Esophagus mucosa (tissue), 1 donor: ENCODE measurements around the gene ASGR2. TPM values are rescaled to one million over a fixed set of nuclear protein-coding genes. Genes with fewer than 3 reads are reported as not detected.
A peak's percentile ranks its signal among the peaks of the same experiment; 100 is the strongest.
"Not testable (repeated sequence)": the region's sequence is repeated elsewhere in the genome, so short reads cannot be mapped to it uniquely, and the experiment has no call there.

Experiments
- ATAC-seq: fragments of 200-7000 bp; cut with Tn5 transposase; one replicate; pipeline ENCODE4 v1.9.1; 2020
- total RNA-seq: library from RNA; stranded (reverse); gene quantifications from one replicate; pipeline ENCODE4 v1.2.4, GENCODE V29; 2023
- donor health status: DM: yes; HTN: yes; CAD: no.

ASGR2 gene
- total RNA-seq, 1 donor from 2014 or later, result 0.24 TPM

GRCh38 chr17:7124923-7125322 lies 10.3 kb upstream of the ASGR2 start:
- no peak for ATAC-seq

DNA sequence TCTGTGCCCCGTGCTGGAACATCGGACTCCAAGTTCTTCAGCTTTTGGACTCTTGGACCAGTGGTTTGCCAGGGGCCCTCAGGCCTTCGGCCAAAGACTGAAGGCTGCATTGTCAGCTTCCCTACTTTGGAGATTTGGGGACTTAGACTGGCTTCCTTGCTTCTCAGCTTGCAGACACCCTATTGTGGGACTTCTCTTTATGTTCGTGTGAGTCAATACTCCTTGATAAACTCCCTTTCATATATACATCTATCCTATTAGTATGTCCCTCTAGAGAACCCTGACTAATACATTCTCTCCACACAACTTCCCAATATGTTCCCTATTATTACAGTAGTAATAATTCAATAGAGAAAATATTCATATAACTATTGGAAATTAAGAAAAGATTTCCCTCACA lies 9.2 kb upstream of the ASGR2 start:
- ATAC-seq, result no peak

DNA sequence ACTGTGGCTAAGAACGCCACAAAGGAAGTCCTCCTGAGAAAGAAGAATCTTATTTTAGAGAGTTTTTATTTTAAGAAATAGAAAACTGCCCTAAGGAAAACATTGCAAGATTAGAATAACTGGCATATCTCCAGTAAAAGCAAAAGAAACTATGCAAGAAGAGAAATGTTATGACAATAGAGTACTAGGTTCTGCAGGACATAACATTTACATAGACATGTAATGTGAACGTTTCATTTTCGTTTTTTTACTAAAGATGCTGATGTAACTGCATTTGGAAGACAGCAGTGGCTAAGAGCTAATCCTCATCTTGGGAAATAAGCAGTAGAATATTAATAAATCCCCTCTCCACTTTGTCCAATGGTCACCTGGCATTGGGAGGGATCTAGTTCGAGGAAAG lies 7.8 kb upstream of the ASGR2 start:
- no peak for ATAC-seq

DNA sequence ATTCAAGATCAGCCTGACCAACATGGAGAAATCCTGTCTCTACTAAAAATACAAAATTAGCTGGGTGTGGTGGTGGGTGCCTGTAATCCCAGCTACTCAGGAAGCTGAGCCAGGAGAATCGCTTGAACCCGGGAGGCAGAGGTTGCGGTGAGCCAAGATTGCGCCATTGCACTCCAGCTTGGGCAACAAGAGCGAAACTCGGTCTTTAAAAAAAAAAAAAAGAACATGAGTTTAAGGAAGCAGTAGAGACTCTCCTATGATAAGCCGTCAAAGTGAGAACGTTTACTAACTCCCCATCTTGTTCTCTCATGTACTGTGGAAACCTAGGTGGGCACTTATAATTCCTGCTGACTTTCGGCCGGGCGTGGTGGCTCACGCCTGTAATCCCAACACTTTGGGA lies 6.0 kb upstream of the ASGR2 start:
- not testable (repeated sequence) for ATAC-seq

GRCh38 chr17:7120123-7120522 lies 5.5 kb upstream of the ASGR2 start:
- ATAC-seq, result no peak

DNA sequence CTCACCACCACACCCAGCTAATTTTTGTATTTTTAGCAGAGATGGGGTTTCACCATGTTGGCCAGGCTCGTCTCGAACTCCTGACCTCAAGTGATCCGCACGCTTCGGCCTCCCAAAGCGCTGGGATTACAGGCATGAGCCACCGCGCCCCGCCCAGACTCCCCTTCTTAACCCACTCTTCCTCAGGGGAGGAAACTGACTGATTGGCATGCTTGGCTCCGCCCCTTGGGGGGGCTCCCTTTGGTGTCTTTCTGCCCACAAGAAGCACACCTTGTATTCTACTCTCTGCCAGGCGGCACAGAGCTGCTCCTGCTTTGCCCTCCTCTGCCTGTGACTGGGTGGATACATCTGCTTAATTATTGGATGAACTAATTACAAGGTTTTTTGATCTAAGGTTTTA lies 4.7 kb upstream of the ASGR2 start:
- no peak for ATAC-seq

- ATAC-seq, result peak; percentile 12
Observed at GRCh38 chr17:7114875-7115614, 423 bp upstream of the ASGR2 start.

- ATAC-seq, result no peak
Observed at GRCh38 chr17:7113273-7114071, 1.1 kb downstream of the ASGR2 start.

DNA sequence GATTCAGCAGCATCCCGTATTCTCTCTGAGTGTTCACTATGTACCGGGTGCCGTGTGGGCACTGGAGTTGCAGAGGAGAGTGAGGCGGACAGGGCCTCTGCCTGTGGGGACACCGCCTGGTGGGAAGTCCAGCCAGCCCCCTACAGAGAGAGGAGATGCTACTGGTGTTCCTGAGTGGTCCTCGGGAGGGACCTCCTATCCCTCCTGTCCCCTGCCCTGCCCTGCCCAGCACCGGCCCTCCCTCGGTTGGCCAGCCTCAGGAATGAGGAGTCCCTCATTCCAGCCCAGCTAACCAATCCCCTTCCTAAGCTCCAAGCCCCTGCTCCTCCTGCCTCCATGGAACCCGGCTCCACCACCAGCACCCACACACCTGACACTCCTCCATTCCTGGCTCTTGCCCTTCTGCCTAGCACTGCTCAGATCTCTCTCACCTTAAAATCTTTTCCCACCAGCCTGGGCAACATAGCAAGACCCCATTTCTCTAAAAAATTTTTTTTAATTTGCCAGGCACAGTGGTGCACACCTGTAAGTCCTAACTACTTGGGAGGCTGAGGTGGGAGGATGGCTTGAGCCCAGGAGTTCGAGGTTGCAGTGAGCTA lies 2.0 kb downstream of the ASGR2 start:
- ATAC-seq, result no peak

GRCh38 chr17:7111784-7112509 lies 2.7 kb downstream of the ASGR2 start:
- ATAC-seq, result no peak

DNA sequence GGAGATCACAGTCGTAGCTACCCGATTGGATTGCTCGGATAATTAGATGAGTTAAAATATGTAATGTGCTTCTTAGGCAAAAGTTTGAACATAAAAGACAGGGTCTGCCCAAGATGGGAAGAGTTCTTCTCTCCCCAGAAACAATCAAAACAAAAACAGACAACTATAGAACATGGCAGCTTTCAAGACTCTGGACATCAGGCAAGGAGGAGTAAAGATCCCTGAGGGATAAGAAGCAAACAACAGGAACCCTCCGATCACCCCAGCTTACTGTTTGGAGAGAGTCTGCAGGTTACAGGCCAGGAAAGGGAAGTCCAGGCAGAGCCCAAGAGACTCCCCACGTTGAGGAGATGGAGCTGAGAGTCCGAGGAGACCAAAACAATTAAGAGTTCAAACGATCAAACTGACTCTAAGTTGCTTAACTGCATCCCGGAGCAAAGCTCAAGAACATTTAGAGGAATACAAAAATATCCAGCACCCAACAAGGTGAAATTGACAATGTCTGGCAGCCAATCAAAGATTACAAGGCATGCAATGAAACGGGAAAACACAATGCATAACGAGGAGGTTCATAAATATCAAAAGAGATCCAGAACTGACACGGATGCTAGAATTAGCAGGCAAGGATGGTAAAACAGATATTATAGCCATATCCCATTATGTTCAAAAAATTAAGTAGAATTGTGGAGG lies 3.9 kb downstream of the ASGR2 start:
- no peak for ATAC-seq

GRCh38 chr17:7109461-7110322 lies 4.9 kb downstream of the ASGR2 start:
- no peak for ATAC-seq

DNA sequence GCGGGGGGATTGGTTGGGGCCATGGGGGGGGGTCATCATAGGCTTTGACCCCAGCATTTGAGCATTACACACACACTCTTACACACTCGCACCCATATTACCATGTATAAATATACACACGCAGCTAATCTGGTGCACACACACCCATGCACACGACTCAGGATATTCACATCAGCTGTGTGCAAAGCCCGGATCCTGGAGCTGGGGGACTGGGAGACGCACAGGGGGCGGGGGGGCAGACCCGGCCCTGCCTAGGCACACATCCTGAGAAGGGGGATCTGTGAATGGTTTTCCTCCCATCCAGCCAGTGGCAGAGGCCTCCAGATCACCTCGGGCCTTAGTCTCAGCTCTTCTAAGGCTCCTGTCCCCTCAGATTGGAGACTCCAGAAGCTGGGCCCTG lies 5.6 kb downstream of the ASGR2 start:
- no peak for ATAC-seq

DNA sequence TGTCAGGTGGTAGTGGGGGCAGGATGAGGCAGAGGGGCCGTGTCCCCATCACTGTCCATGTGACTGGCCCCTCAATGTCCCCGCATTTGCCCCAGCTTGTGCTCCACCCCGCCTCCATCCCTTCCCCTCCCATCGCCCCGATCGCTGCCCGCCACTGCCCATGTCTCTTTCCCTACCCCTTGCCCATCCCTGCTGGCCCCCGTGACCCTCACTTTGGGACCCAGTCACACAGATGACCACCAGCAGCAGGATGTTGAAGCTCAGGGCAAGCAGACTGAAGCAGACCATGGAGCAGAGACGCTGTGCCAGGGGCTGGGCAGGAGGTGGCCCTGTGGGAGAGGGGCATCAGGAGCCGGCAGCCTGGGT lies 6.1 kb downstream of the ASGR2 start:
- ATAC-seq, result no peak

DNA sequence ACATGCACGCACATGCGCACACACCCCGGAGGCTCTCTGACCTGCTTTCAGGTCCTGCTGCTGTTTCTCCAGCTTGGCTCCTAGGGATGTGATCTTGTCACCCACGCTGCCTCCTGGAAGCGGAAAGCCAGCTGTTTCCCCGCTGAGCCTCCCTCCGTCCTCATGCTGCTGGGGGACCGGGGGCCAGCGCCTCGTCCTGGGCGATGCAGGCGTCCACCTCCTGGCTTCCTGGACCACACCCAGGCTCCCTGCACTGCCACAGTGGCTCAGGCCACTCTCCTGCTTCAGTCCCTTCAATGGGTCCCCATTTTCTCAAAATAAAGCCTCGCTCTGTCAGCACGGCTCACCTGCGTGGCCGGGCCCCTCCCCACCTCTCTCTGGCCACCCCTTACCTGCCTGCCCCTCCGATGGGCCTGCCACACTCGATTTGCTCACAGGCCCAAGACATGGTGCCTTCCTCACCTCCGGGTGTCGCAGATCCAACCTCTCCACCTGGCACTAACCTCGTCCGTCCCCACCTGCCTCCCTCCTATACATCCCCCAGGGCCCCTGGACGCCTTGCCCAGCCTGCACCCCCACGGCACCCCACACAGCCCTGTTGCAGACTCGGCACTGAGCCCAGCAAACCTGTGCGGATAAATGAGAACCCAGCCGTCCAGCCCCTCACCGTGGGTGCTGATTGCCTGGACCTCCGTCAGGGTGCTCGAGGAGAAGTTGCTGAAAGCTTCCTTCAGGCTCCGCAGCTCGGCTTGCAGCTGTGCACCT lies 6.6 kb downstream of the ASGR2 start:
- ATAC-seq, result no peak

DNA sequence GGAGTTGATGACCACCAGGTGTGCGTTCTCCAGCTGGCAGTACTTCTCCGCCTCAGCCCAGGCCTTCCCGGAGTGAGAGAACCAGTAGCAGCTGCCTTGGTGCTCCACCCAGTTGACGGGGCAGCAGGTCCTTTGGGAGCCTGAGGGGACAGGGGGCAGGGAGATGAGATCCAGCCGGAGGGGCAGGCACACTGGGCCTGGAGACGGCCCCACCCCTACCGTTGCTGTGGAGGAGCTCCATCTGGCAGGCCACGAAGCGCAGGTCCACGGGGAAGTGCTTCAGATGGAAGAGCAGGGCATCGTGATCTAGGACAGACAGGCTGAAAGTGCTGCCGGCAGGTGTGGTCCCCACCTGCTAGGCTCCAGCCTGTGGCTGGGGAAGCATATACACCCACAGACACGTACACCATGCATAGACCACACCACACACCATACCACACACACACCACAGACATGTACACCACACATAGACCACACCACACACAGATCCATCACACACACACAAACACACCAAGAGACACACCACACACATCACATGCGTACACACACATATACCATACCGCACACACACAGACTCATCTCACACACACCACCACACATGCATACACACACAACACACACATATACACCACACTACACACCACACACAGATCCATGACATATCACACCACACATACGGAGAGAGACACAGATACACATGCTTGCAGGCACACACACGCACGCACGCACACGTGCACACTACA lies 7.4 kb downstream of the ASGR2 start:
- ATAC-seq, result no peak

- ATAC-seq, result no peak
Observed at GRCh38 chr17:7102421-7102820, 12.2 kb downstream of the ASGR2 start.

DNA sequence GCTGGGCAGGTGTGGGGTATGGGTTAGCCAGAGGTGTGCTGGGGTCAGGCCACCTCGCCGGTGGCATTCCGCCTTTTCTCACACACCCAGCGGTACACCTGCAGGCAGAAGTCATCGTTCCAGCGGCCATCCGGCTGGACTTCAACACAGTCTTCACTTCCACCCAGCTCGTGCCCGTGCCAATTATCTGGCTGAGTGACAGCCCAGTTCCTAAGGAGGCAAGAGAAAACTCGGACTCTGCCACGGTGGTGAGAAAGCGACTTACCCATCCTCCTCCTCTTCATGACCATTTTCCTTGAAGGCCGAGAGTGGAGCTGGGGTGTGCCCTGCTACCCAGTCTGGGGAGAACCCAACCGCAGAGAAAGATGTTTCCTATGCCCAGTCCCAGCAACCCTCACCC lies 13.1 kb downstream of the ASGR2 start:
- ATAC-seq, result no peak

- not testable (repeated sequence) for ATAC-seq
Observed at GRCh38 chr17:7100641-7101379, 13.8 kb downstream of the ASGR2 start.
